ENCODE data around the gene MORF4L2.

MORF4L2 gene

DNA sequence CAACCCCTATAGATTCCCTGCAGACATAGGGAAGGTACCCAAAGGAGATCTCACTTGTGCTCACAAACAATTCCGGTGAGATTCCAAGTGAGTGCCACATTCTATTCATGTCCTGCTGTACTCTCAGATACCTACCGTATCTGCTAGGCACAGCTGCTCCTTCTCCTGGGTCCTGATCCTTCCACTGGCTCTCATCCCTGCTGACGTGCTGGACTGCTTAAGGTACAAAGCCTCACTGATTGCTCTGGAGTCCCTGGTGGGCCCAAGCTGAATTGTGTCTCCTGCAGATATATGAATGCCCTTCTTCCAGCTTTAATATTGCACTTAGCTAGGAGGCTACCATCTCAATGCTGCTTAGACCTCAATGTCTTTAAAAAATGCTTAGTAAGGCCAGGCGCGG, 55.4 kb downstream of the MORF4L2 start:
- FAIRE-seq: no peak

- FAIRE-seq: no peak
Observed at GRCh38 chrX:103630171-103630511, 56.4 kb downstream of the MORF4L2 start.

- FAIRE-seq: no peak
Observed at GRCh38 chrX:103629318-103630170, 57.0 kb downstream of the MORF4L2 start.

DNA sequence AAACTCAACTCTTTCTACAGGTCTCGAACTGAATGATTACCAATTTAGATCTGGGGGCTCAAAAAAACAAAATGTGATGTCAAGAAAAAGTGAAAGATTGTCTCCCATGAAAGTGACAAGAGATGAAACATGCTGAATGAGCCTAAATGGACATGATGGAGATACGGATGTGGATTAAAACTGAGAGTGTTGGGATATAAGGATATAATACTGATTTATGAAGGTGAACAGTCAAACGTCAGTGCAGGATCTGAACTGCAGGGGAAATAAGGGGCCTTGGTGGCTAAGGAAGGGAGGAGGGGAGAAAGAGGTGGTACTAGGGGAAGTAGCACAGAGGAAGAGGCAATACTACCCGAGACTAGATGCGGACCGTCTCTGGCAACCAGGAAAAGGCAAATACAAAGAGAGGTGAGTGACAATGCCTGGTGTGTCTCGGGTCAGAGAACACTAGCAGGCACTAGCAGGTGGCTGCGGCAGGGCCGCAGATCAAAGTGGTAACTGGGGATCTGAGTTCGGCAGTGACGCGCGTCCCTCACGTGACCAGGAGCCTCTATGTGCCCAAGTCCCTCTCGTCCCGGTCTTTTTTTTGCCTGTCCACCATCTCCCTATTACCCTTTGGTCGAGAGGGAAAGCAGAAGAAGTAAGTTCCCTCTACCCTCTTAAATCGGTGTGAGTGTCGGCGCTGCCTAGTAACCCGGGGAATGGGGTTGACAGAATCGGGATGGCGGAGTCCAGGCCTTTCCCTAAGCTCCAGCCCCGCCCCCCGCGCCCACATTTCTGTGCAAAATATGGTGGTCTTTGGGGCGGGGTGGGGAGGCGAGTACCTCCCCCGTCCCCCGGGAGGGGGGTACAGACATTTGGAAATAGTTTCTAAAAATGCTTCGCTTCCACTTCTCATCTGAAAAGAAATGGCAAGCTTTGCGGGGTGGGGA, 57.8 kb downstream of the MORF4L2 start, which contains the start of gene TCEAL1:
TSS of gene TCEAL1 (plus strand) at position 590 of the 932 bp plus-strand sequence. CDS start 942 bp downstream, outside the sequence.
- no peak for FAIRE-seq

GRCh38 chrX:103626855-103627254, 59.6 kb downstream of the MORF4L2 start:
- FAIRE-seq: no peak

All from G401.6 (cell line).